K562 (cell line): ENCODE results near the gene ERVFRD-1. TPM values are rescaled to one million over a fixed set of nuclear protein-coding genes. Genes with fewer than 3 reads are reported as not detected.
A peak's percentile ranks its signal among the peaks of the same experiment; 100 is the strongest.

Experiments used
- ATF7 ChIP-seq: fragments of 450-650 bp; IDR thresholded peaks from 2 replicates; pipeline ENCODE4 v1.7.1; 2014; ENCODE audit warnings: mild to moderate bottlenecking, moderate library complexity
- CAMTA2 ChIP-seq: fragments of 250-450 bp; sonication (Bioruptor Pico); conservative IDR thresholded peaks from 2 replicates; pipeline ENCODE4 v1.5.1; 2022
- CBX2 ChIP-seq: fragments of 200-600 bp; sonication (generic); IDR thresholded peaks from one replicate; pipeline ENCODE4 v1.6.1; 2012; ENCODE audit warnings: mild to moderate bottlenecking, low read length, inconsistent platforms; ENCODE audit not compliant: insufficient read depth, poor library complexity, severe bottlenecking
- CREM ChIP-seq: IDR thresholded peaks from 2 replicates; pipeline ENCODE4 v1.6.1; 2014; ENCODE audit warnings: antibody characterized with exemption, low read depth
- ELF2 ChIP-seq: fragments of 250-450 bp; sonication (Bioruptor Pico); IDR thresholded peaks from 2 replicates; pipeline ENCODE4 v1.5.0; 2021; ENCODE audit warnings: mild to moderate bottlenecking
- ILF3 ChIP-seq: fragments of 450-650 bp; IDR thresholded peaks from 2 replicates; pipeline ENCODE4 v1.6.1; 2018; ENCODE audit warnings: antibody characterized with exemption, mild to moderate bottlenecking, moderate library complexity, borderline replicate concordance
- MEIS2 ChIP-seq: fragments of 450-650 bp; IDR thresholded peaks from 2 replicates; pipeline ENCODE4 v1.6.1; 2014; ENCODE audit warnings: mild to moderate bottlenecking; ENCODE audit not compliant: partially characterized antibody
- MIER1 ChIP-seq: fragments of 450-650 bp; IDR thresholded peaks from 2 replicates; pipeline ENCODE4 v1.6.1; 2016; ENCODE audit warnings: antibody characterized with exemption, mild to moderate bottlenecking, low read depth
- MITF ChIP-seq: IDR thresholded peaks from 2 replicates; pipeline ENCODE4 v1.6.1; 2014; ENCODE audit warnings: antibody characterized with exemption
- NCOA1 ChIP-seq: fragments of 450-650 bp; IDR thresholded peaks from 2 replicates; pipeline ENCODE4 v1.6.1; 2016; ENCODE audit warnings: low read depth
- NFXL1 ChIP-seq: fragments of 450-650 bp; formaldehyde crosslinking; IDR thresholded peaks from 2 replicates; pipeline ENCODE4 v1.4.0; 2021; ENCODE audit warnings: mild to moderate bottlenecking
- NKRF ChIP-seq: fragments of 450-650 bp; IDR thresholded peaks from 2 replicates; pipeline ENCODE4 v1.6.1; 2016; ENCODE audit warnings: borderline replicate concordance
- POLR3A ChIP-seq: IDR thresholded peaks from 2 replicates; pipeline ENCODE4 v1.6.1; 2011; ENCODE audit warnings: borderline replicate concordance, mild to moderate bottlenecking, moderate library complexity; ENCODE audit not compliant: insufficient read length, insufficient read depth; ENCODE audit errors: extremely low read depth
- RFX5 ChIP-seq: IDR thresholded peaks from 2 replicates; pipeline ENCODE4 v1.6.1; 2011; ENCODE audit warnings: low read depth, mild to moderate bottlenecking, improper control_type of control experiment, low read length
- SOX6 ChIP-seq: fragments of 450-650 bp; IDR thresholded peaks from 2 replicates; pipeline ENCODE4 v1.6.1; 2014; ENCODE audit warnings: mild to moderate bottlenecking
- USF2 ChIP-seq: sonication (generic); formaldehyde crosslinking; IDR thresholded peaks from 2 replicates; pipeline ENCODE4 v1.5.0; 2020; ENCODE audit warnings: missing genetic modification reagents
- XRCC4 ChIP-seq: IDR thresholded peaks from one replicate; pipeline ENCODE4 v1.6.1; 2011; ENCODE audit not compliant: insufficient read depth, insufficient read length; ENCODE audit errors: extremely low read depth
- ZFP1 ChIP-seq: fragments of 450-650 bp; formaldehyde crosslinking; IDR thresholded peaks from 2 replicates; pipeline ENCODE4 v1.4.0; 2020; ENCODE audit warnings: mild to moderate bottlenecking, mixed read lengths
- ZNF444 ChIP-seq: fragments of 250-450 bp; sonication (Bioruptor Pico); IDR thresholded peaks from 2 replicates; pipeline ENCODE4 v1.4.0; 2020; ENCODE audit warnings: mild to moderate bottlenecking, moderate library complexity
- ZNF561 ChIP-seq: fragments of 450-650 bp; formaldehyde crosslinking; conservative IDR thresholded peaks from 2 replicates; pipeline ENCODE4 v1.4.0; 2020; ENCODE audit warnings: mild to moderate bottlenecking, moderate library complexity
- polyA plus RNA-seq, 8 experiments: library from polyadenylated mRNA; depleted of rRNA in 4 of 8; stranded (reverse) in 5 of 8; unstranded in 3 of 8; fragments of >200 nt; fragmentation: Nextera tagmentation in 2 of 8; fragmentation: Illumina TruSeq in 1 of 8; extraction: Ambion mirVana in 2 of 8; extraction: Trizol in 1 of 8; gene quantifications; 2 replicates each; pipeline versions ENCODE4 v1.2.1 to v1.2.3, GENCODE V29; 2011 to 2014; ENCODE audit warnings: inconsistent platforms in 1 of 8, missing spikeins in 1 of 8
- total RNA-seq, 7 experiments: library from RNA; depleted of rRNA in 6 of 7; stranded (reverse); fragments of >200 nt in 6 of 7; fragmentation: Illumina TruSeq in 2 of 7; extraction: Trizol in 2 of 7; gene quantifications; 2 replicates each; pipeline versions ENCODE4 v1.2.1 to v1.2.3, GENCODE V29; 2011 to 2021; ENCODE audit warnings: low replicate concordance in 1 of 7
- TF ChIP-seq, protein P1 (sequence below), 2 experiments: fragments of 450-650 bp; conservative IDR thresholded peaks; 2 replicates each; pipeline ENCODE4 v1.6.1; 2017; ENCODE audit warnings: mild to moderate bottlenecking in 2 of 2, moderate library complexity in 2 of 2
- TF ChIP-seq, protein P2 (sequence below): fragments of 250-450 bp; sonication (Bioruptor Pico); IDR thresholded peaks from 2 replicates; pipeline ENCODE4 v1.4.0; 2020; ENCODE audit warnings: mild to moderate bottlenecking, moderate library complexity

Gene ERVFRD-1
- total and polyA plus RNA-seq, 9 of the 15 experiments (the other 6 are each of a cell fraction or from before 2014, with no cell fraction given) = 0.05 to 0.14 (median 0.09) TPM; not detected in 2

DNA sequence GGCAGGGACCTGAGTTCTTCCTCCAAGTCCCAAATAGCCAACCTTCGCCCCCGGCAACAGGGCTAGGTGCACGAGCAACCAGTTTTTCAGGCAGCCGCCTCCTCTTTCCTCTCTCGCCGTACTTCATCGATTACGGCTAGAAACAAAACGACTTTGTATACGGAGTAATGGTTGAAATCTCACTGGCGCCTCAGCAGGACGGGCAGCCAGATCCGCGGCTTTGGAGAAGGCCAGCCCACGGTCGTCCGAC, 18.2 kb downstream of the ERVFRD-1 start (continued):
- TF ChIP-seq, protein P1, sequence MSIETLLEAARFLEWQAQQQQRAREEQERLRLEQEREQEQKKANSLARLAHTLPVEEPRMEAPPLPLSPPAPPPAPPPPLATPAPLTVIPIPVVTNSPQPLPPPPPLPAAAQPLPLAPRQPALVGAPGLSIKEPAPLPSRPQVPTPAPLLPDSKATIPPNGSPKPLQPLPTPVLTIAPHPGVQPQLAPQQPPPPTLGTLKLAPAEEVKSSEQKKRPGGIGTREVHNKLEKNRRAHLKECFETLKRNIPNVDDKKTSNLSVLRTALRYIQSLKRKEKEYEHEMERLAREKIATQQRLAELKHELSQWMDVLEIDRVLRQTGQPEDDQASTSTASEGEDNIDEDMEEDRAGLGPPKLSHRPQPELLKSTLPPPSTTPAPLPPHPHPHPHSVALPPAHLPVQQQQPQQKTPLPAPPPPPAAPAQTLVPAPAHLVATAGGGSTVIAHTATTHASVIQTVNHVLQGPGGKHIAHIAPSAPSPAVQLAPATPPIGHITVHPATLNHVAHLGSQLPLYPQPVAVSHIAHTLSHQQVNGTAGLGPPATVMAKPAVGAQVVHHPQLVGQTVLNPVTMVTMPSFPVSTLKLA (conservative IDR thresholded peaks at IDR 0.05) = 0 out of 4 replicates have a peak, but pooled peaks of 1 of the 2 experiments have one; percentile 13
- TF ChIP-seq ZFP1 (CRISPR knock-in tag) = no peak
- TF ChIP-seq CREM = no peak
- TF ChIP-seq NCOA1 = no peak
- TF ChIP-seq MITF = 0 out of 2 replicates have a peak, but pooled peaks have one; percentile 9
- no peak for TF ChIP-seq MIER1
- no peak for TF ChIP-seq CAMTA2 (CRISPR knock-in tag)
- no peak for TF ChIP-seq MEIS2
- TF ChIP-seq ILF3 = no peak; the same call in 1 of the 2 replicates
- TF ChIP-seq XRCC4 = no peak
- no peak for TF ChIP-seq SOX6
- TF ChIP-seq USF2 = no peak
- no peak for TF ChIP-seq ZNF561 (CRISPR knock-in tag)
- no peak for TF ChIP-seq POLR3A
- TF ChIP-seq ATF7 = no peak
- TF ChIP-seq, protein P2, sequence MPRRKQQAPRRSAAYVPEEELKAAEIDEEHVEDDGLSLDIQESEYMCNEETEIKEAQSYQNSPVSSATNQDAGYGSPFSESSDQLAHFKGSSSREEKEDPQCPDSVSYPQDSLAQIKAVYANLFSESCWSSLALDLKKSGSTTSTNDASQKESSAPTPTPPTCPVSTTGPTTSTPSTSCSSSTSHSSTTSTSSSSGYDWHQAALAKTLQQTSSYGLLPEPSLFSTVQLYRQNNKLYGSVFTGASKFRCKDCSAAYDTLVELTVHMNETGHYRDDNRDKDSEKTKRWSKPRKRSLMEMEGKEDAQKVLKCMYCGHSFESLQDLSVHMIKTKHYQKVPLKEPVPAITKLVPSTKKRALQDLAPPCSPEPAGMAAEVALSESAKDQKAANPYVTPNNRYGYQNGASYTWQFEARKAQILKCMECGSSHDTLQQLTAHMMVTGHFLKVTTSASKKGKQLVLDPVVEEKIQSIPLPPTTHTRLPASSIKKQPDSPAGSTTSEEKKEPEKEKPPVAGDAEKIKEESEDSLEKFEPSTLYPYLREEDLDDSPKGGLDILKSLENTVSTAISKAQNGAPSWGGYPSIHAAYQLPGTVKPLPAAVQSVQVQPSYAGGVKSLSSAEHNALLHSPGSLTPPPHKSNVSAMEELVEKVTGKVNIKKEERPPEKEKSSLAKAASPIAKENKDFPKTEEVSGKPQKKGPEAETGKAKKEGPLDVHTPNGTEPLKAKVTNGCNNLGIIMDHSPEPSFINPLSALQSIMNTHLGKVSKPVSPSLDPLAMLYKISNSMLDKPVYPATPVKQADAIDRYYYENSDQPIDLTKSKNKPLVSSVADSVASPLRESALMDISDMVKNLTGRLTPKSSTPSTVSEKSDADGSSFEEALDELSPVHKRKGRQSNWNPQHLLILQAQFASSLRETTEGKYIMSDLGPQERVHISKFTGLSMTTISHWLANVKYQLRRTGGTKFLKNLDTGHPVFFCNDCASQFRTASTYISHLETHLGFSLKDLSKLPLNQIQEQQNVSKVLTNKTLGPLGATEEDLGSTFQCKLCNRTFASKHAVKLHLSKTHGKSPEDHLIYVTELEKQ (CRISPR knock-in tag) = no peak
- no peak for TF ChIP-seq ELF2
- no peak for TF ChIP-seq RFX5
- no peak for TF ChIP-seq NKRF
- no peak for TF ChIP-seq NFXL1 (CRISPR knock-in tag)
- TF ChIP-seq ZNF444 (CRISPR knock-in tag) = no peak
- TF ChIP-seq CBX2 = no peak
